Common myeloid progenitor, CD34-positive (primary cell): ENCODE results near the gene HSD3B2.

ENCODE experiments used
- CTCF ChIA-PET: fragments of 350-600 bp; sonication (Branson Sonifier 250); formaldehyde crosslinking; loops from one replicate; lab custom pipeline; 2021; ENCODE audit warnings: antibody characterized with exemption; lab: Charles Lee
- POLR2A ChIA-PET: fragments of 350-600 bp; sonication (Branson Sonifier 250); formaldehyde crosslinking; loops from one replicate; lab custom pipeline; 2021; ENCODE audit warnings: antibody characterized with exemption; lab: Charles Lee
- DNase-seq, 3 donors: peaks; one replicate each; pipeline versions ENCODE4 v3.0.0 to v3.0.0-alpha.2; 2013
- H3K27ac ChIP-seq, 2 experiments: 1 replicate in 1 of 2; 2 replicates in 1 of 2; pipeline ENCODE4 v1.7.0; 2013; ENCODE audit warnings: inconsistent platforms in 2 of 2, low read length in 2 of 2, mild to moderate bottlenecking in 2 of 2, low read depth in 1 of 2, moderate library complexity in 1 of 2; ENCODE audit not compliant: severe bottlenecking in 2 of 2, insufficient read depth in 1 of 2, poor library complexity in 1 of 2
- H3K27me3 ChIP-seq, 5 experiments: replicated peaks in 2 of 5; 1 replicate in 3 of 5; 2 replicates in 2 of 5; pipeline versions ENCODE4 v1.6.1 to v1.7.0; 2013; ENCODE audit warnings: low read length in 4 of 5, mild to moderate bottlenecking in 2 of 5, moderate library complexity in 2 of 5, inconsistent platforms in 1 of 5; ENCODE audit not compliant: insufficient read depth in 5 of 5, control insufficient read depth in 4 of 5
- H3K36me3 ChIP-seq, 4 experiments: 1 replicate in 2 of 4; 2 replicates in 2 of 4; pipeline versions ENCODE4 v1.6.1 to v1.7.0; 2013; ENCODE audit warnings: low read length in 3 of 4, control low read depth in 1 of 4, mild to moderate bottlenecking in 1 of 4; ENCODE audit not compliant: control insufficient read depth in 4 of 4, insufficient read depth in 4 of 4
- H3K4me1 ChIP-seq, 4 experiments: 1 replicate in 3 of 4; 2 replicates in 1 of 4; pipeline versions ENCODE4 v1.6.1 to v1.7.1; 2013; ENCODE audit warnings: low read length in 3 of 4, mild to moderate bottlenecking in 3 of 4, control low read depth in 1 of 4, inconsistent platforms in 1 of 4, moderate library complexity in 1 of 4; ENCODE audit not compliant: control insufficient read depth in 4 of 4, insufficient read depth in 4 of 4; ENCODE audit errors: control extremely low read depth in 1 of 4
- H3K4me3 ChIP-seq, 7 experiments: 1 replicate in 4 of 7; 2 replicates in 3 of 7; pipeline versions ENCODE4 v1.5.1 to v1.7.0; 2013; ENCODE audit warnings: mild to moderate bottlenecking in 7 of 7, low read length in 6 of 7, moderate library complexity in 6 of 7, inconsistent platforms in 2 of 7, low read depth in 2 of 7, control low read depth in 1 of 7; ENCODE audit not compliant: insufficient read depth in 4 of 7, control insufficient read depth in 1 of 7; ENCODE audit errors: extremely low read depth in 1 of 7
- H3K9me3 ChIP-seq, 5 experiments: 1 replicate in 4 of 5; 2 replicates in 1 of 5; pipeline versions ENCODE4 v1.6.1 to v1.7.1; 2013; ENCODE audit warnings: low read length in 4 of 5, mild to moderate bottlenecking in 2 of 5, inconsistent platforms in 1 of 5, low read depth in 1 of 5, moderate library complexity in 1 of 5; ENCODE audit not compliant: control insufficient read depth in 4 of 5, insufficient read depth in 2 of 5; ENCODE audit errors: control extremely low read depth in 1 of 5
- WGBS: methylation state at CpG from one replicate; pipeline ENCODE4 v1.1.5; 2013; ENCODE audit not compliant: insufficient coverage; 5-methylcytosine and 5-hydroxymethylcytosine counted together

HSD3B2 gene

GRCh38 chr1:119380304-119380703 lies 34.6 kb upstream of the HSD3B2 start:
- POLR2A ChIA-PET: no interaction called here
- Histone ChIP-seq H3K36me3 (no peaks in the 10 kb centered on the region), H3K27ac (no peak overlapping the region), H3K4me1 (no peaks in the 10 kb centered on the region), H3K4me3 (no peak overlapping the region), H3K27me3 (no peaks in the 10 kb centered on the region), H3K9me3 (peaks cover 0 to 3% (median 0%) of the 10 kb centered on the region in 5 experiments)
- 100% methylated on average over 2 of the region's 2 CpGs for WGBS
- CTCF ChIA-PET: interaction anchor here (1.2 kb wide), 1 partner anchor 10 kb away, joined by 4 read pairs; no protein-coding TSS in a partner anchor
- DNase-seq: no peak

GRCh38 chr1:119380983-119381662 lies 33.8 kb upstream of the HSD3B2 start:
- H3K27me3 ChIP-seq: no peaks in the 10 kb centered on the region
- H3K4me3 ChIP-seq: no peak overlapping the region
- H3K27ac ChIP-seq: no peak overlapping the region
- CTCF ChIA-PET: interaction anchor here (1.2 kb wide), 1 partner anchor 11 kb away, joined by 4 read pairs; no protein-coding TSS in a partner anchor
- no peak for DNase-seq
- H3K4me1 ChIP-seq: no peaks in the 10 kb centered on the region
- H3K36me3 ChIP-seq: no peaks in the 10 kb centered on the region
- WGBS: 100% methylated on average over 3 of the region's 5 CpGs
- POLR2A ChIA-PET: no interaction called here
- peaks cover 0 to 3% (median 0%) of the 10 kb centered on the region in 5 experiments for H3K9me3 ChIP-seq

- POLR2A ChIA-PET: no interaction called here
- CTCF ChIA-PET: interaction anchor here (0.9 kb wide), 1 partner anchor 25 kb away, joined by 3 read pairs; no protein-coding TSS in a partner anchor
- H3K4me1 ChIP-seq: no peaks in the 10 kb centered on the region
- H3K4me3 ChIP-seq: no peak overlapping the region
- H3K36me3 ChIP-seq: no peaks in the 10 kb centered on the region
- H3K27me3 ChIP-seq: peaks cover 0 to 4% (median 1%) of the 10 kb centered on the region in 5 experiments
- 92% methylated on average over 4 of the region's 4 CpGs for WGBS
- H3K27ac ChIP-seq: no peak overlapping the region
- peaks cover 0 to 7% (median 0%) of the 10 kb centered on the region in 5 experiments for H3K9me3 ChIP-seq
- no peak for DNase-seq
These were observed 30.4 kb upstream of the HSD3B2 start for GRCh38 chr1:119384591-119384990.

GRCh38 chr1:119385650-119386049 lies 29.3 kb upstream of the HSD3B2 start:
- ChIA-PET CTCF (interaction anchor here (0.9 kb wide), 1 partner anchor 27 kb away, joined by 3 read pairs; no protein-coding TSS in a partner anchor), POLR2A (no interaction called here)
- no peak for DNase-seq

GRCh38 chr1:119387858-119388257 lies 27.1 kb upstream of the HSD3B2 start:
- ChIA-PET POLR2A (no interaction called here), CTCF (no interaction called here)
- DNase-seq: no peak
- no peaks in the 10 kb centered on the region for H3K36me3 ChIP-seq
- peaks cover 0 to 4% (median 1%) of the 10 kb centered on the region in 5 experiments for H3K27me3 ChIP-seq
- peaks cover 0 to 4% (median 0%) of the 10 kb centered on the region in 5 experiments for H3K9me3 ChIP-seq
- H3K4me3 ChIP-seq: no peak overlapping the region
- H3K27ac ChIP-seq: no peak overlapping the region
- WGBS: 31% methylated on average over 2 of the region's 3 CpGs
- no peaks in the 10 kb centered on the region for H3K4me1 ChIP-seq

More at GRCh38 chr1:119385650-119386049, 29.3 kb upstream of the HSD3B2 start:
- no peaks in the 10 kb centered on the region for H3K4me1 ChIP-seq
- H3K9me3 ChIP-seq: peaks cover 0 to 5% (median 0%) of the 10 kb centered on the region in 5 experiments
- WGBS: no CpG with 5 or more reads among the region's 1 CpG
- H3K36me3 ChIP-seq: no peaks in the 10 kb centered on the region
- H3K27ac ChIP-seq: no peak overlapping the region
- H3K4me3 ChIP-seq: no peak overlapping the region
- H3K27me3 ChIP-seq: peaks cover 0 to 4% (median 1%) of the 10 kb centered on the region in 5 experiments

- POLR2A ChIA-PET: no interaction called here
- CTCF ChIA-PET: no interaction called here
- peaks cover 0 to 4% (median 1%) of the 10 kb centered on the region in 5 experiments for H3K27me3 ChIP-seq
- 82% methylated on average over 1 of the region's 1 CpG for WGBS
- DNase-seq: no peak
- H3K9me3 ChIP-seq: peaks cover 0 to 4% (median 0%) of the 10 kb centered on the region in 5 experiments
- H3K27ac ChIP-seq: no peak overlapping the region
- no peaks in the 10 kb centered on the region for H3K36me3 ChIP-seq
- no peaks in the 10 kb centered on the region for H3K4me1 ChIP-seq
- H3K4me3 ChIP-seq: no peak overlapping the region
These were observed 26.5 kb upstream of the HSD3B2 start for GRCh38 chr1:119388450-119388849.

GRCh38 chr1:119390526-119390925 lies 24.4 kb upstream of the HSD3B2 start:
- no peak for DNase-seq
- no peak overlapping the region for H3K27ac ChIP-seq
- POLR2A ChIA-PET: no interaction called here
- H3K4me3 ChIP-seq: no peak overlapping the region
- no peaks in the 10 kb centered on the region for H3K36me3 ChIP-seq
- peaks cover 0 to 4% (median 1%) of the 10 kb centered on the region in 5 experiments for H3K27me3 ChIP-seq
- no peaks in the 10 kb centered on the region for H3K4me1 ChIP-seq
- CTCF ChIA-PET: no interaction called here
- H3K9me3 ChIP-seq: peaks cover 0 to 4% (median 0%) of the 10 kb centered on the region in 5 experiments
